Activated T-helper 2 cell treated with anti-CD3 and anti-CD28 coated beads, Interferon-gamma antibody, Interleukin-2, Interleukin-4, amounts not matched to agents 10 μg/mL and 5 μg/mL and 100 μg/mL, durations not matched to agents 14 hours and 24 hours and 36 hours (primary cell): ENCODE measurements around the gene SIGLEC15. TPM values are rescaled to one million over a fixed set of nuclear protein-coding genes. Genes with fewer than 3 reads are reported as not detected.

Experiments used
- DNase-seq: peaks from one replicate; pipeline ENCODE4 v3.0.0; 2021; ENCODE audit warnings: low spot score
- H3K27ac Mint-ChIP-seq: one replicate; pipeline ENCODE4 v1.8.0; 2021; ENCODE audit warnings: mixed read lengths
- H3K27me3 Mint-ChIP-seq: one replicate; pipeline ENCODE4 v1.8.0; 2021; ENCODE audit warnings: low read depth, mixed read lengths
- H3K36me3 Mint-ChIP-seq: one replicate; pipeline ENCODE4 v1.8.0; 2021; ENCODE audit warnings: low read depth, mixed read lengths
- H3K4me1 Mint-ChIP-seq: one replicate; pipeline ENCODE4 v1.8.0; 2021; ENCODE audit warnings: low read depth, mixed read lengths
- H3K4me3 Mint-ChIP-seq: one replicate; pipeline ENCODE4 v1.8.0; 2021; ENCODE audit warnings: low read depth, mild to moderate bottlenecking, moderate library complexity, mixed read lengths
- H3K9me3 Mint-ChIP-seq: one replicate; pipeline ENCODE4 v1.8.0; 2021; ENCODE audit warnings: mixed read lengths
- intact Hi-C: fragments of 100-400 bp; cut with micrococcal nuclease; formaldehyde crosslinking; loops from one replicate; pipeline ENCODE4 v1.15.1; 2023
- total RNA-seq: library from RNA; stranded (reverse); gene quantifications from 2 replicates; pipeline ENCODE4 v1.2.3, GENCODE V29; 2022

SIGLEC15 gene
- total RNA-seq, 1 donor from 2014 or later, result not detected

- intact Hi-C loops, result loop anchor here (5.0 to 10.0 kb wide), 2 partner anchors 40 to 1037 kb away; partner anchors contain the start of genes KATNAL2 and PIAS2
Observed at GRCh38 chr18:45877403-45877802, 51.9 kb downstream of the SIGLEC15 start.

GRCh38 chr18:45879681-45880655 is 54.5 kb downstream of the SIGLEC15 start:
- Mint-ChIP-seq H3K9me3 (peaks cover 9% of the 10 kb centered on the region), H3K4me3 (no peak overlapping the region), H3K36me3 (peaks cover 62% of the 10 kb centered on the region), H3K27me3 (no peaks in the 10 kb centered on the region), H3K27ac (no peak overlapping the region), H3K4me1 (peaks cover 12% of the 10 kb centered on the region)
- intact Hi-C loops, result loop anchor here (1.0 to 10.0 kb wide), 5 partner anchors 43 to 1035 kb away; partner anchors contain the start of genes KATNAL2 and PIAS2
- DNase-seq, result peak; percentile 52

More at GRCh38 chr18:45877403-45877802, 51.9 kb downstream of the SIGLEC15 start:
- H3K4me1 Mint-ChIP-seq, result peaks cover 26% of the 10 kb centered on the region
- peaks cover 24% of the 10 kb centered on the region for H3K9me3 Mint-ChIP-seq
- H3K27me3 Mint-ChIP-seq, result no peaks in the 10 kb centered on the region
- no peak overlapping the region for H3K4me3 Mint-ChIP-seq
- DNase-seq, result no peak
- peaks cover 78% of the 10 kb centered on the region for H3K36me3 Mint-ChIP-seq
- no peak overlapping the region for H3K27ac Mint-ChIP-seq

GRCh38 chr18:45880876-45881558 is 55.5 kb downstream of the SIGLEC15 start:
- peaks cover 53% of the 10 kb centered on the region for H3K36me3 Mint-ChIP-seq
- H3K4me3 Mint-ChIP-seq, result no peak overlapping the region
- H3K27me3 Mint-ChIP-seq, result no peaks in the 10 kb centered on the region
- no peak overlapping the region for H3K27ac Mint-ChIP-seq
- intact Hi-C loops, result loop anchor here (1.0 kb wide), 3 partner anchors 158 to 216 kb away; no protein-coding TSS in a partner anchor
- peaks cover 3% of the 10 kb centered on the region for H3K9me3 Mint-ChIP-seq
- DNase-seq, result no peak
- peaks cover 7% of the 10 kb centered on the region for H3K4me1 Mint-ChIP-seq

- intact Hi-C loops, result no loop called here
- Mint-ChIP-seq H3K36me3 (peaks cover 20% of the 10 kb centered on the region), H3K27ac (no peak overlapping the region)
Observed at GRCh38 chr18:45887585-45887984, 62.1 kb downstream of the SIGLEC15 start.

GRCh38 chr18:45889419-45890064 is 64.1 kb downstream of the SIGLEC15 start:
- H3K4me3 Mint-ChIP-seq, result no peak overlapping the region
- H3K27me3 Mint-ChIP-seq, result no peaks in the 10 kb centered on the region
- no peak for DNase-seq
- H3K36me3 Mint-ChIP-seq, result peaks cover 16% of the 10 kb centered on the region
- intact Hi-C loops, result no loop called here
- H3K4me1 Mint-ChIP-seq, result no peaks in the 10 kb centered on the region
- no peaks in the 10 kb centered on the region for H3K9me3 Mint-ChIP-seq
- no peak overlapping the region for H3K27ac Mint-ChIP-seq

More at GRCh38 chr18:45887585-45887984, 62.1 kb downstream of the SIGLEC15 start:
- Mint-ChIP-seq H3K27me3 (no peaks in the 10 kb centered on the region), H3K4me1 (no peaks in the 10 kb centered on the region), H3K9me3 (no peaks in the 10 kb centered on the region), H3K4me3 (no peak overlapping the region)
- DNase-seq, result no peak

GRCh38 chr18:45890606-45891005 is 65.1 kb downstream of the SIGLEC15 start:
- peaks cover 22% of the 10 kb centered on the region for H3K36me3 Mint-ChIP-seq
- H3K27ac Mint-ChIP-seq, result no peak overlapping the region
- H3K27me3 Mint-ChIP-seq, result no peaks in the 10 kb centered on the region
- H3K9me3 Mint-ChIP-seq, result no peaks in the 10 kb centered on the region
- intact Hi-C loops, result no loop called here
- no peak overlapping the region for H3K4me3 Mint-ChIP-seq
- DNase-seq, result no peak
- no peaks in the 10 kb centered on the region for H3K4me1 Mint-ChIP-seq

- intact Hi-C loops, result no loop called here
- Mint-ChIP-seq H3K36me3 (peaks cover 22% of the 10 kb centered on the region), H3K4me1 (peaks cover 3% of the 10 kb centered on the region), H3K27me3 (no peaks in the 10 kb centered on the region), H3K4me3 (no peak overlapping the region), H3K27ac (no peak overlapping the region), H3K9me3 (no peaks in the 10 kb centered on the region)
- DNase-seq, result no peak
Observed at GRCh38 chr18:45891806-45892205, 66.3 kb downstream of the SIGLEC15 start.

Other genes starting within 250 kb of the SIGLEC15 start
- 0.09 TPM in 2 replicates for gene SLC14A2, start 210.2 kb upstream of the SIGLEC15 start, total RNA-seq
- gene SLC14A1, start 101.5 kb upstream of the SIGLEC15 start, total RNA-seq, result 5.6 and 6.0 TPM in 2 replicates
- 17.1 and 17.4 TPM in 2 replicates for gene EPG5, start 141.7 kb downstream of the SIGLEC15 start, total RNA-seq
- gene PSTPIP2, start 246.6 kb downstream of the SIGLEC15 start, total RNA-seq, result 36.8 and 39.0 TPM in 2 replicates